ENCODE measurements around the gene CERS5. TPM values are rescaled to one million over a fixed set of nuclear protein-coding genes. Genes with fewer than 3 reads are reported as not detected.

The CERS5 gene
- polyA plus RNA-seq, 3 donors, result 30.6 to 44.4 (median 38.7) TPM

DNA sequence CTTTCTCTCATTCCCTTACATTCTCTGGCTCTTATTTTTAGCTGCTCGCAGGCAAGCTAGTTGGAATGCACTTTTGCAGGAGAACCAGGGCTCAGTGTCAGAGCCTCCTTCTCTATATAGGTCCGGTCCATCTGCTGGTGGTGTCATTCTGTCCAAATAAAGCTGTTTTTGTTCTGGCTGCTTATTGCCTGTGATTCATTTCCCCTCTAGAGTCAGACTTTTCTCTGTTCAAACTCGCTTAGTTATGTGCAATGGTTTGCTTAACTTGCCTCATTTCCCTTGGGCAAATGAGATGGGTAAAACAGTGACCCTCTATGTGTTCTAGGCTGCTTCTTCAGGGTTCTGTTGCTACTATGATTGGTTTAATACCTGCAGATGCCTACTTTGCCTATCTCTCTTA, 79.2 kb downstream of the CERS5 start:
- H3K27ac ChIP-seq (ENCODE audit: low read depth in 1 of 2, low read length in 2 of 2), result peak overlapping the region in 1 of 2 donors; percentile 14
- Mint-ChIP-seq H3K27me3 (ENCODE audit: low read depth in 3 of 3) (peaks cover 0 to 2% (median 1%) of the 10 kb centered on the region in 3 donors), H3K4me1 (peaks cover 21% of the 10 kb centered on the region), H3K36me3 (peaks cover 54 to 58% of the 10 kb centered on the region in 2 donors), H3K4me3 (no peak overlapping the region), H3K27ac (peak overlapping the region in 5 of 7 donors; percentile 37 to 67 (median 54)), H3K9me3 (no peaks in the 10 kb centered on the region)
- H3K9me3 ChIP-seq (replicated peaks in 1 of 2; ENCODE audit: control insufficient read depth in 1 of 2, insufficient read depth in 1 of 2, low read length in 2 of 2), result no peaks in the 10 kb centered on the region
- DNase-seq, result no peak
- peaks cover 13% of the 10 kb centered on the region for H3K79me2 ChIP-seq (ENCODE audit: insufficient read depth, low read length)
- WGBS (ENCODE audit: insufficient coverage), result 80% methylated on average over 1 of the region's 3 CpGs
- intact Hi-C loops (cut with micrococcal nuclease), result no loop called here
- H4K20me1 ChIP-seq (ENCODE audit: insufficient read depth, low read length), result no peaks in the 10 kb centered on the region
- TF ChIP-seq, protein P1, sequence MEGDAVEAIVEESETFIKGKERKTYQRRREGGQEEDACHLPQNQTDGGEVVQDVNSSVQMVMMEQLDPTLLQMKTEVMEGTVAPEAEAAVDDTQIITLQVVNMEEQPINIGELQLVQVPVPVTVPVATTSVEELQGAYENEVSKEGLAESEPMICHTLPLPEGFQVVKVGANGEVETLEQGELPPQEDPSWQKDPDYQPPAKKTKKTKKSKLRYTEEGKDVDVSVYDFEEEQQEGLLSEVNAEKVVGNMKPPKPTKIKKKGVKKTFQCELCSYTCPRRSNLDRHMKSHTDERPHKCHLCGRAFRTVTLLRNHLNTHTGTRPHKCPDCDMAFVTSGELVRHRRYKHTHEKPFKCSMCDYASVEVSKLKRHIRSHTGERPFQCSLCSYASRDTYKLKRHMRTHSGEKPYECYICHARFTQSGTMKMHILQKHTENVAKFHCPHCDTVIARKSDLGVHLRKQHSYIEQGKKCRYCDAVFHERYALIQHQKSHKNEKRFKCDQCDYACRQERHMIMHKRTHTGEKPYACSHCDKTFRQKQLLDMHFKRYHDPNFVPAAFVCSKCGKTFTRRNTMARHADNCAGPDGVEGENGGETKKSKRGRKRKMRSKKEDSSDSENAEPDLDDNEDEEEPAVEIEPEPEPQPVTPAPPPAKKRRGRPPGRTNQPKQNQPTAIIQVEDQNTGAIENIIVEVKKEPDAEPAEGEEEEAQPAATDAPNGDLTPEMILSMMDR (IDR thresholded peaks at IDR 0.05), result no peak
- no peak overlapping the region for H2AFZ ChIP-seq (ENCODE audit: insufficient read depth, low read depth, low read length, poor library complexity, severe bottlenecking)
- H3K9ac ChIP-seq (ENCODE audit: insufficient read depth, low read length, poor library complexity, severe bottlenecking), result no peak overlapping the region
- peaks cover 41 to 60% of the 10 kb centered on the region in 2 donors for H3K36me3 ChIP-seq (replicated peaks in 1 of 2; ENCODE audit: control insufficient read depth in 1 of 2, insufficient read depth in 2 of 2, low read length in 2 of 2)
- no peak overlapping the region for H3K4me2 ChIP-seq (replicated peaks; ENCODE audit: extremely low read depth, low read length, poor library complexity, severe bottlenecking)
- H3K4me1 ChIP-seq (ENCODE audit: control insufficient read depth in 1 of 2, insufficient read depth in 2 of 2, low read length in 2 of 2), result peaks cover 11 to 14% of the 10 kb centered on the region in 2 donors
- no peak overlapping the region for H3K4me3 ChIP-seq (replicated peaks in 1 of 3; ENCODE audit: low read depth in 2 of 3, low read length in 3 of 3)
- no peaks in the 10 kb centered on the region for H3K27me3 ChIP-seq (ENCODE audit: control insufficient read depth in 2 of 2, insufficient read depth in 2 of 2, low read length in 2 of 2)

DNA sequence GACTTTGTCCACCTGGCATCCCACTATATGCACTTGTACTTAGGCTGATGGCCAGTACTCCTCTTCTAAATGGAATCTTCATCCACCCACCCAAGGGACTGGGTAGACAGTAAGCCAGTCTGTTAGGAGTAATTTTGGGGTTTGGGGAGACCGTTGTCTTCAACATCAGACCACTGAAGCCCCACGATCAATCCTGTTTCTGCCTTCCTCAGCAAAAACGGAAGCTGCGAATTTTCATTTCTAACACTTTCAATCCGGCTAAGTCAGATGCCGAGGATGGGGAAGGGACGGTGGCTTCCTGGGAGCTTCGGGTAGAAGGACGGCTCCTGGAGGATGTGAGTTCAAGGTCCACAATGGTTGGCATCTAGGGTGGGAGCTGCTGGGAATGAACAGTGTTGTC, 80.0 kb downstream of the CERS5 start:
- Histone ChIP-seq H2AFZ (ENCODE audit: insufficient read depth, low read depth, low read length, poor library complexity, severe bottlenecking) (no peak overlapping the region), H3K27ac (ENCODE audit: low read depth in 1 of 2, low read length in 2 of 2) (no peak overlapping the region), H3K4me2 (replicated peaks; ENCODE audit: extremely low read depth, low read length, poor library complexity, severe bottlenecking) (no peak overlapping the region), H3K36me3 (replicated peaks in 1 of 2; ENCODE audit: control insufficient read depth in 1 of 2, insufficient read depth in 2 of 2, low read length in 2 of 2) (peaks cover 37 to 52% of the 10 kb centered on the region in 2 donors), H3K4me3 (replicated peaks in 1 of 3; ENCODE audit: low read depth in 2 of 3, low read length in 3 of 3) (no peak overlapping the region), H3K9ac (ENCODE audit: insufficient read depth, low read length, poor library complexity, severe bottlenecking) (no peak overlapping the region), H3K9me3 (replicated peaks in 1 of 2; ENCODE audit: control insufficient read depth in 1 of 2, insufficient read depth in 1 of 2, low read length in 2 of 2) (no peaks in the 10 kb centered on the region), H3K79me2 (ENCODE audit: insufficient read depth, low read length) (peaks cover 13% of the 10 kb centered on the region), H3K4me1 (ENCODE audit: control insufficient read depth in 1 of 2, insufficient read depth in 2 of 2, low read length in 2 of 2) (peaks cover 11 to 14% of the 10 kb centered on the region in 2 donors), H4K20me1 (ENCODE audit: insufficient read depth, low read length) (no peaks in the 10 kb centered on the region), H3K27me3 (ENCODE audit: control insufficient read depth in 2 of 2, insufficient read depth in 2 of 2, low read length in 2 of 2) (no peaks in the 10 kb centered on the region)
- H3K27me3 Mint-ChIP-seq (ENCODE audit: low read depth in 3 of 3), result peaks cover 0 to 2% (median 1%) of the 10 kb centered on the region in 3 donors
- intact Hi-C loops (cut with micrococcal nuclease), result no loop called here
- H3K9me3 Mint-ChIP-seq, result no peaks in the 10 kb centered on the region
- no peak for DNase-seq
- H3K36me3 Mint-ChIP-seq, result peaks cover 49 to 50% of the 10 kb centered on the region in 2 donors
- WGBS (ENCODE audit: insufficient coverage), result 100% methylated on average over 5 of the region's 9 CpGs
- peaks cover 21% of the 10 kb centered on the region for H3K4me1 Mint-ChIP-seq
- TF ChIP-seq, protein P1 (IDR thresholded peaks at IDR 0.05), result no peak
- no peak overlapping the region for H3K4me3 Mint-ChIP-seq
- H3K27ac Mint-ChIP-seq, result no peak overlapping the region
